Gastrocnemius medialis (tissue), 4 donors: Measurements from ENCODE around the gene CRYM. TPM values are rescaled to one million over a fixed set of nuclear protein-coding genes. Genes with fewer than 3 reads are reported as not detected.

Source experiments
- ATAC-seq, 2 donors: fragments of 150-250 bp; one replicate each; pipeline ENCODE4 v1.9.1; 2016
- DNase-seq, 2 donors: peaks; one replicate each; pipeline ENCODE4 v3.0.0-alpha.2; 2019
- H3K27ac ChIP-seq, 4 donors: fragments of 200-600 bp; sonication (generic); 1 replicate in 1 of 4; 2 replicates in 3 of 4; pipeline ENCODE4 v1.5.1; 2016 to 2018; ENCODE audit warnings: mild to moderate bottlenecking in 2 of 4, moderate library complexity in 1 of 4
- H3K27me3 ChIP-seq, 3 donors: fragments of 200-600 bp; sonication (generic) in 2 of 3; 1 replicate in 1 of 3; 2 replicates in 2 of 3; pipeline versions ENCODE4 v1.5.1 to v1.6.0; 2016 to 2019; ENCODE audit warnings: mild to moderate bottlenecking in 1 of 3, moderate library complexity in 1 of 3
- H3K36me3 ChIP-seq, 2 donors: fragments of 200-600 bp; sonication (generic) in 1 of 2; one replicate each; pipeline ENCODE4 v1.5.1; 2017 to 2018
- H3K4me1 ChIP-seq, 2 donors: fragments of 200-600 bp; sonication (generic) in 1 of 2; one replicate each; pipeline ENCODE4 v1.5.1; 2016 to 2017; ENCODE audit warnings: mild to moderate bottlenecking in 2 of 2
- H3K4me3 ChIP-seq, 4 donors: fragments of 200-600 bp; sonication (generic) in 3 of 4; 1 replicate in 1 of 4; 2 replicates in 3 of 4; pipeline ENCODE4 v1.5.1; 2016 to 2019; ENCODE audit warnings: mild to moderate bottlenecking in 2 of 4
- H3K9me3 ChIP-seq, 3 donors: fragments of 200-600 bp; sonication (generic) in 2 of 3; 1 replicate in 1 of 3; 2 replicates in 2 of 3; pipeline ENCODE4 v1.5.1; 2016 to 2019
- POLR2A ChIP-seq, 2 donors: fragments of 450-650 bp; IDR thresholded peaks; one replicate each; pipeline ENCODE4 v1.6.1; 2017; ENCODE audit warnings: antibody characterized with exemption in 2 of 2, mild to moderate bottlenecking in 2 of 2, moderate library complexity in 2 of 2
- in situ Hi-C, 4 donors: fragments of 200-750 bp; cut with MboI; loops; one replicate each; pipeline versions ENCODE4 v1.15.0 to v1.8.0; 2017; ENCODE audit warnings: low sequenced_read_pairs in 4 of 4
- intact Hi-C: fragments of 100-400 bp; cut with DNase I; formaldehyde crosslinking; loops from one replicate; pipeline ENCODE4 v1.15.1; 2023; ENCODE audit warnings: low total_unique reads
- total RNA-seq, 4 donors: library from RNA; depleted of rRNA; stranded (reverse); fragments of >200 nt; gene quantifications; one replicate each; pipeline versions ENCODE4 v1.1.0 to v1.2.3, GENCODE V29; 2016
- TF ChIP-seq, protein P1 (sequence below), 5 experiments: fragments of 450-650 bp in 3 of 5; fragments of 200-600 bp in 2 of 5; sonication (generic) in 2 of 5; IDR thresholded peaks in 4 of 5; conservative IDR thresholded peaks in 1 of 5; 1 replicate in 4 of 5; 2 replicates in 1 of 5; pipeline ENCODE4 v1.5.1; 2016 to 2019; ENCODE audit warnings: antibody characterized with exemption in 5 of 5, mild to moderate bottlenecking in 3 of 5, moderate library complexity in 3 of 5

Gene CRYM
- total RNA-seq, 4 donors from 2014 or later = not detected

DNA sequence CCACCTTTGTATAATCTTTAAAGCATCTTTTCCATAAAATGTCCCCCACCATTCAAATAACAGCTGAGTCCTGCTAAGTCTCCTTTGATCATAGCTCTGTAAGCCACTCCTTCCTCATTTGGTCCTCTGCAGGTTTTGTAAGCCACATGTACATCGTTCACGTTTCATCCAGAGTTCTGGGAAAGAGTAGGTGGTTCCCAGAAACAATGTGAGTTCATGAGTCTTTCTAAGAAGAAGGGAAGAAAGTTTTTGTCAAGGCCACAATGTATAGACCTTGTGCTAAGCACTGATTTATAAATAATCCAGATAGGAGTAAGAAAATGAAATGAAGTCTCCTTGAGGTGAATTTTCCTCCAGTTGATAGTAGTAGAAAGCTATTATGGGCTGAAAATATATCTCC lies 53.3 kb downstream of the CRYM start:
- no peaks in the 10 kb centered on the region for H3K9me3 ChIP-seq
- DNase-seq (no peak), ATAC-seq (no peak)
- no peak overlapping the region for H3K4me3 ChIP-seq
- H3K4me1 ChIP-seq = no peaks in the 10 kb centered on the region
- TF ChIP-seq, protein P1, sequence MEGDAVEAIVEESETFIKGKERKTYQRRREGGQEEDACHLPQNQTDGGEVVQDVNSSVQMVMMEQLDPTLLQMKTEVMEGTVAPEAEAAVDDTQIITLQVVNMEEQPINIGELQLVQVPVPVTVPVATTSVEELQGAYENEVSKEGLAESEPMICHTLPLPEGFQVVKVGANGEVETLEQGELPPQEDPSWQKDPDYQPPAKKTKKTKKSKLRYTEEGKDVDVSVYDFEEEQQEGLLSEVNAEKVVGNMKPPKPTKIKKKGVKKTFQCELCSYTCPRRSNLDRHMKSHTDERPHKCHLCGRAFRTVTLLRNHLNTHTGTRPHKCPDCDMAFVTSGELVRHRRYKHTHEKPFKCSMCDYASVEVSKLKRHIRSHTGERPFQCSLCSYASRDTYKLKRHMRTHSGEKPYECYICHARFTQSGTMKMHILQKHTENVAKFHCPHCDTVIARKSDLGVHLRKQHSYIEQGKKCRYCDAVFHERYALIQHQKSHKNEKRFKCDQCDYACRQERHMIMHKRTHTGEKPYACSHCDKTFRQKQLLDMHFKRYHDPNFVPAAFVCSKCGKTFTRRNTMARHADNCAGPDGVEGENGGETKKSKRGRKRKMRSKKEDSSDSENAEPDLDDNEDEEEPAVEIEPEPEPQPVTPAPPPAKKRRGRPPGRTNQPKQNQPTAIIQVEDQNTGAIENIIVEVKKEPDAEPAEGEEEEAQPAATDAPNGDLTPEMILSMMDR (IDR thresholded peaks at IDR 0.05 in 4 of 5, conservative IDR thresholded peaks at IDR 0.05 in 1 of 5) = no peak
- TF ChIP-seq POLR2A (IDR thresholded peaks at IDR 0.05) = no peak
- intact Hi-C loops (no loop called here), in situ Hi-C loops (no loop called here)
- no peak overlapping the region for H3K27ac ChIP-seq
- H3K27me3 ChIP-seq = peaks cover 0 to 4% (median 0%) of the 10 kb centered on the region in 3 donors
- no peaks in the 10 kb centered on the region for H3K36me3 ChIP-seq

DNA sequence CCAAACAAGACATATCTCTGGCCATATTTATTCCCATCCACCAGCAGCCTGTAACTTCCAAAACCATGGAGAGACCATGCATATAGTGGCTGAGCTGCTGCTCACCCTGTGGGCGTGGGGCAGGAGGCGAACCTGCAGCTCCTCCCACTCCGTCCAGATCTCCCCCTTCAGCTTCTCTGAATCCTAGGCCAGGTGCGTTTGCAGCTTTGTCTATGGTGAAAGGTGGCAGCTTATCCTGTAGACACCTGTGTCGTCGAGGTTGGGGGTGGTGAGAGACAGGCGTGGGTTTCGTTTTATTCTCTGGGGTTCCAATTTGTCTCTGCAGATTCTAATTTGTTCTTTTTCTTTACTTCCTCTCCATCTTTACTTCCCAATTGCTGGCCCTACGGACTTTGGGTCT lies 54.3 kb downstream of the CRYM start:
- ATAC-seq (no peak), DNase-seq (no peak)
- intact Hi-C loops (no loop called here), in situ Hi-C loops (no loop called here)
- Histone ChIP-seq H3K27ac (no peak overlapping the region), H3K4me1 (no peaks in the 10 kb centered on the region), H3K27me3 (peaks cover 0 to 5% (median 0%) of the 10 kb centered on the region in 3 donors), H3K9me3 (no peaks in the 10 kb centered on the region), H3K4me3 (no peak overlapping the region), H3K36me3 (no peaks in the 10 kb centered on the region)
- TF ChIP-seq, protein P1 (IDR thresholded peaks at IDR 0.05 in 4 of 5, conservative IDR thresholded peaks at IDR 0.05 in 1 of 5) = no peak
- no peak for TF ChIP-seq POLR2A (IDR thresholded peaks at IDR 0.05)

DNA sequence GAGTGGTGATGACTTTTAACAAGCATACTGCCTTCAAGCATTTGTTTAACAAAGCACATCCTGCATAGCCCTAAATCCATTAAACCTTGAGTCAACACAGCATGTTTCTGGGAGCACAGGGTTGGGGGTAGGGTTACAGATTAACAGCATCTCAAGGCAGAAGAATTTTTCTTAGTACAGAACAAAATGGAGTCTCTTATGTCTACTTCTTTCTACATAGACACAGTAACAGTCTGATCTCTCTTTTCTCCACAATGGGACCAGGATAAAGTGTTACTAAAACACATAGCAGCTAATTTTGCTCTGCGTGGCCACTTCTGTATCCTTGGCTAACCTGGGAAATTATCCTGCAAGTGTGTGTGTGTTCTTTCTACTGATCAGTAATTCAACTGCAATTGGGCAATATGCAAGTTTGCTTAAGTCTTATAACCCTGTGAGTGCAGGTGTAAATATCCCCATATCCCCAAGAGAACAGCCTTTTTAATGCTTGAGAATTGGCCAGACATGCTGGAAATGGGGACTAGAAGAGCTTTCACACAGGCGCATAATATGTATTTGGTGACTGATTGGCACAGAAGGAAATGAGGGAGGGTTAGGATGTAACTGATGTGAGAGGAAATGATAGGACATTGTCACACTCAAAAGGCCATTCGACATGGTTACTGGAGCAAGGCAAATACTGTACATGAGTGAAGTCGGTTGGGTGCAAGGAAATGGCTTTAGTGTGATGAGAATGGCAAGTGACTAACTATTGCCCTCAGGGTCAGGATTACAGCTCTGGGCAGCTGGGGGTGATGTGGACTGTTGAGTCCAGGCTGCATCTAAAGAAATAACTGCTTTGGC lies 55.4 kb downstream of the CRYM start:
- H3K36me3 ChIP-seq = no peaks in the 10 kb centered on the region
- no peaks in the 10 kb centered on the region for H3K4me1 ChIP-seq
- no peak for ATAC-seq
- H3K9me3 ChIP-seq = no peaks in the 10 kb centered on the region
- in situ Hi-C loops (no loop called here), intact Hi-C loops (no loop called here)
- TF ChIP-seq POLR2A (IDR thresholded peaks at IDR 0.05) = no peak
- TF ChIP-seq, protein P1 (IDR thresholded peaks at IDR 0.05 in 4 of 5, conservative IDR thresholded peaks at IDR 0.05 in 1 of 5) = no peak
- H3K27me3 ChIP-seq = peaks cover 0 to 5% (median 0%) of the 10 kb centered on the region in 3 donors
- no peak overlapping the region for H3K4me3 ChIP-seq
- no peak for DNase-seq
- no peak overlapping the region for H3K27ac ChIP-seq

GRCh38 chr16:21219551-21219950 lies 58.5 kb downstream of the CRYM start:
- in situ Hi-C loops (no loop called here), intact Hi-C loops (no loop called here)
- no peak overlapping the region for H3K4me3 ChIP-seq
- DNase-seq (no peak), ATAC-seq (no peak)
- TF ChIP-seq, protein P1 (IDR thresholded peaks at IDR 0.05 in 4 of 5, conservative IDR thresholded peaks at IDR 0.05 in 1 of 5) = no peak
- TF ChIP-seq POLR2A (IDR thresholded peaks at IDR 0.05) = no peak
- no peaks in the 10 kb centered on the region for H3K36me3 ChIP-seq
- no peak overlapping the region for H3K27ac ChIP-seq
- peaks cover 0 to 8% (median 0%) of the 10 kb centered on the region in 3 donors for H3K27me3 ChIP-seq
- H3K9me3 ChIP-seq = no peaks in the 10 kb centered on the region
- no peaks in the 10 kb centered on the region for H3K4me1 ChIP-seq
